ENCODE results near the gene PHACTR2.

DNA sequence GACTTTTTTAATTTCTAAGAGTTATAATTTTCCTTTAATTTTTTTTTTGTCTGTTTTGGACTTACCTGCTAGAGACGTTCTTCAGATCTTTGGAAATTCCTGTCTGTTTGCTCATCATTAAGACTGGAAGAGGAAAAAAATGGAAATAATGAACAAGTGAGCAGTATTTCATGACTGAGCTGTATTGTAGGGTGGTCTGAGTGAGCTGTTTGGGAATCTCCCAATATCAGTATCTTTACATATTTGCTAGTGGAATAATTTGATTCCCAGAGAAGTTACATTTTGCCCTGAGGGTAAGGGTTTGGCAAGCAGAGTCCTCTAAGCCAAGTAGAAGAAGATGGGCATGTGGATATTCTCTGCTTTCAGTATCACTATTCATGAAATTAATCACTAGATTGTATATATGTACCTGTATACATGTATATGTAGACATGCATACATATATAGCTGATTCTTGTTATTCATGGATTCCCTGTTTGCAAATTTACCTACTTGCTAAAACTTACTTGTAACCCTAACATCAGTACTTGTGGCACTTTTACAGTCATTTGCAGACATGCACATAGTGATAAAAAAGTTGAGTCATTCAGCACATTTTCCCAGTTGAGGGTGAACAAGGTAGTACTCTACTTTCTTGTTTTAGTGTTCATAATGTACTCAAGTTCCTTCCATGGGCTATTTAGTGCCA is 200.0 kb downstream of the PHACTR2 start:
- no peak for TF ChIP-seq CTCF (IDR thresholded peaks at IDR 0.05)
- no peak for TF ChIP-seq POLR2A (IDR thresholded peaks at IDR 0.05)
- TF ChIP-seq EP300 (IDR thresholded peaks at IDR 0.05), result no peak
